WTC11 (cell line): ENCODE results near the gene SLC41A3.

Experiments
- CTCF ChIP-seq: fragments of 200-600 bp; IDR thresholded peaks from 2 replicates; pipeline ENCODE4 v1.8.0; 2022; ENCODE audit warnings: antibody characterized with exemption
- FOXP4 ChIP-seq: sonication (generic); formaldehyde crosslinking; IDR thresholded peaks from 2 replicates; pipeline ENCODE4 v1.8.0; 2022; ENCODE audit warnings: mild to moderate bottlenecking, missing genetic modification reagents
- MAX ChIP-seq: sonication (generic); formaldehyde crosslinking; IDR thresholded peaks from 2 replicates; pipeline ENCODE4 v1.8.0; 2022; ENCODE audit warnings: mild to moderate bottlenecking, missing genetic modification reagents
- MLX ChIP-seq: sonication (generic); formaldehyde crosslinking; IDR thresholded peaks from 2 replicates; pipeline ENCODE4 v1.8.1; 2023; ENCODE audit warnings: mild to moderate bottlenecking, missing genetic modification reagents, moderate library complexity
- NR3C1 ChIP-seq: sonication (generic); formaldehyde crosslinking; conservative IDR thresholded peaks from 2 replicates; pipeline ENCODE4 v1.8.1; 2023; ENCODE audit warnings: low read depth, mild to moderate bottlenecking, missing genetic modification reagents
- RELA ChIP-seq: sonication (generic); formaldehyde crosslinking; IDR thresholded peaks from 2 replicates; pipeline ENCODE4 v1.8.1; 2022; ENCODE audit warnings: missing genetic modification reagents, mild to moderate bottlenecking, borderline replicate concordance
- TEAD4 ChIP-seq: sonication (generic); formaldehyde crosslinking; IDR thresholded peaks from 2 replicates; pipeline ENCODE4 v1.8.0; 2022; ENCODE audit warnings: mild to moderate bottlenecking, missing genetic modification reagents
- USF2 ChIP-seq: sonication (generic); formaldehyde crosslinking; IDR thresholded peaks from 2 replicates; pipeline ENCODE4 v1.8.1; 2023; ENCODE audit warnings: mild to moderate bottlenecking, missing genetic modification reagents, moderate library complexity
- ZBTB43 ChIP-seq: sonication (generic); formaldehyde crosslinking; IDR thresholded peaks from 2 replicates; pipeline ENCODE4 v1.8.1; 2023; ENCODE audit warnings: mild to moderate bottlenecking, missing genetic modification reagents

- TF ChIP-seq CTCF (no peak), RELA (CRISPR knock-in tag) (no peak), MAX (CRISPR knock-in tag) (no peak), FOXP4 (CRISPR knock-in tag) (no peak), ZBTB43 (no peak), TEAD4 (CRISPR knock-in tag) (no peak), USF2 (CRISPR knock-in tag) (no peak), MLX (CRISPR knock-in tag) (no peak), NR3C1 (CRISPR knock-in tag) (no peak)
Measured at GRCh38 chr3:126114443-126115386, 30.8 kb upstream of the SLC41A3 start.
